H1 (cell line): ENCODE results near the gene OAT. TPM values are rescaled to one million over a fixed set of nuclear protein-coding genes. Genes with fewer than 3 reads are reported as not detected.
A peak's percentile ranks its signal among the peaks of the same experiment; 100 is the strongest.

Experiments
- CTCF ChIA-PET: fragments of 300-600 bp; sonication (Branson Sonifier 250); formaldehyde crosslinking; loops from one replicate; lab custom pipeline; 2021; ENCODE audit not compliant: partially characterized antibody; lab: Charles Lee
- POLR2A ChIA-PET: fragments of 300-600 bp; sonication (Branson Sonifier 250); formaldehyde crosslinking; loops from one replicate; lab custom pipeline; 2021; ENCODE audit warnings: inconsistent platforms; ENCODE audit not compliant: partially characterized antibody; lab: Charles Lee
- DNase-seq, 2 experiments: peaks; one replicate each; pipeline versions ENCODE4 v3.0.0 to v3.0.0-alpha.2; 2010 to 2022; ENCODE audit warnings: low spot score in 2 of 2, low read depth in 1 of 2, mixed read lengths in 1 of 2
- FAIRE-seq: peaks from 2 replicates; lab custom pipeline; 2011; peaks lifted over from hg19 to GRCh38; lab: Jason Lieb, UNC
- H2AFZ ChIP-seq: 2 replicates; pipeline ENCODE4 v1.8.1; 2012; ENCODE audit warnings: low read length, inconsistent platforms
- H2AK5ac ChIP-seq: 2 replicates; pipeline ENCODE4 v1.6.1; 2013; ENCODE audit warnings: low read depth, low read length
- H2BK120ac ChIP-seq: replicated peaks from 2 replicates; pipeline ENCODE3; 2013; ENCODE audit warnings: low read depth, low read length, inconsistent platforms
- H2BK12ac ChIP-seq: 2 replicates; pipeline ENCODE4 v1.6.1; 2013; ENCODE audit warnings: low read depth, low read length
- H2BK15ac ChIP-seq: 2 replicates; pipeline ENCODE4 v1.6.1; 2013; ENCODE audit warnings: low read length
- H2BK20ac ChIP-seq: 2 replicates; pipeline ENCODE4 v1.6.1; 2013; ENCODE audit warnings: low read length
- H2BK5ac ChIP-seq: 2 replicates; pipeline ENCODE4 v1.6.1; 2013; ENCODE audit warnings: low read depth, low read length
- H3K14ac ChIP-seq: 2 replicates; pipeline ENCODE4 v1.6.1; 2013; ENCODE audit warnings: inconsistent platforms; ENCODE audit not compliant: insufficient read length
- H3K18ac ChIP-seq: 2 replicates; pipeline ENCODE4 v1.6.1; 2013; ENCODE audit warnings: low read length; ENCODE audit errors: extremely low read depth
- H3K23ac ChIP-seq: 2 replicates; pipeline ENCODE4 v1.6.1; 2013; ENCODE audit warnings: inconsistent platforms; ENCODE audit not compliant: insufficient read length
- H3K23me2 ChIP-seq: 2 replicates; pipeline ENCODE4 v1.6.1; 2013; ENCODE audit warnings: low read depth, low read length
- H3K27ac ChIP-seq: 2 replicates; pipeline ENCODE4 v1.6.1; 2011; ENCODE audit warnings: low read depth, low read length, inconsistent platforms
- H3K27me3 ChIP-seq, 4 experiments: replicated peaks in 1 of 4; 1 replicate in 1 of 4; 2 replicates in 3 of 4; pipeline versions ENCODE4 v1.6.1 to v1.8.1; 2011 to 2013; ENCODE audit warnings: low read length in 3 of 4, mild to moderate bottlenecking in 3 of 4, inconsistent platforms in 2 of 4, mixed read lengths in 2 of 4, moderate library complexity in 1 of 4; ENCODE audit not compliant: control insufficient read depth in 3 of 4, insufficient read depth in 3 of 4; ENCODE audit errors: extremely low read depth in 1 of 4
- H3K36me3 ChIP-seq, 4 experiments: 2 replicates each; pipeline versions ENCODE4 v1.6.1 to v1.8.1; 2011 to 2013; ENCODE audit warnings: mild to moderate bottlenecking in 4 of 4, low read length in 3 of 4, moderate library complexity in 2 of 4, control low read depth in 1 of 4, inconsistent platforms in 1 of 4; ENCODE audit not compliant: insufficient read depth in 4 of 4, control insufficient read depth in 2 of 4
- H3K4ac ChIP-seq: replicated peaks from 2 replicates; pipeline ENCODE3; 2013; ENCODE audit warnings: low read length, low read depth, mixed read lengths, inconsistent platforms; ENCODE audit not compliant: insufficient read length
- H3K4me1 ChIP-seq, 4 experiments: replicated peaks in 1 of 4; 1 replicate in 1 of 4; 2 replicates in 3 of 4; pipeline versions ENCODE4 v1.6.1 to v1.8.1; 2011 to 2013; ENCODE audit warnings: low read length in 3 of 4, inconsistent platforms in 2 of 4, mixed read lengths in 1 of 4; ENCODE audit not compliant: insufficient read depth in 4 of 4, control insufficient read depth in 3 of 4
- H3K4me2 ChIP-seq, 2 experiments: 2 replicates each; pipeline versions ENCODE4 v1.6.1 to v1.8.1; 2011 to 2013; ENCODE audit warnings: low read depth in 2 of 2, low read length in 2 of 2, control low read depth in 1 of 2, inconsistent platforms in 1 of 2, mild to moderate bottlenecking in 1 of 2; ENCODE audit not compliant: insufficient read depth in 1 of 2
- H3K4me3 ChIP-seq, 4 experiments: fragments of 200-600, 300-600 bp in 1 of 4; sonication (generic), shearing (Covaris generic), sonication (Bioruptor Twin) in 1 of 4; 2 replicates each; pipeline versions ENCODE4 v1.5.1 to v1.8.1; 2011 to 2016; ENCODE audit warnings: low read length in 4 of 4, low read depth in 3 of 4, control low read depth in 2 of 4, inconsistent platforms in 2 of 4, mild to moderate bottlenecking in 2 of 4, mixed read lengths in 1 of 4, moderate library complexity in 1 of 4; ENCODE audit not compliant: insufficient read depth in 2 of 4; ENCODE audit errors: extremely low read depth in 1 of 4
- H3K56ac ChIP-seq: replicated peaks from 2 replicates; pipeline ENCODE3; 2013; ENCODE audit warnings: low read depth, mild to moderate bottlenecking, mixed read lengths, low read length, inconsistent platforms; ENCODE audit not compliant: insufficient read length
- H3K79me1 ChIP-seq: 2 replicates; pipeline ENCODE4 v1.6.1; 2013; ENCODE audit warnings: low read depth, low read length, control low read depth
- H3K79me2 ChIP-seq, 2 experiments: 2 replicates each; pipeline versions ENCODE4 v1.6.1 to v1.8.1; 2012 to 2013; ENCODE audit warnings: low read length in 2 of 2, mild to moderate bottlenecking in 2 of 2, inconsistent platforms in 1 of 2; ENCODE audit not compliant: insufficient read depth in 2 of 2, control insufficient read depth in 1 of 2
- H3K9ac ChIP-seq, 4 experiments: replicated peaks in 1 of 4; 1 replicate in 1 of 4; 2 replicates in 3 of 4; pipeline versions ENCODE4 v1.6.1 to v1.8.1; 2011 to 2013; ENCODE audit warnings: low read depth in 3 of 4, low read length in 3 of 4, control low read depth in 2 of 4, mild to moderate bottlenecking in 2 of 4, moderate library complexity in 2 of 4, inconsistent platforms in 1 of 4; ENCODE audit errors: extremely low read depth in 1 of 4
- H3K9me3 ChIP-seq, 2 experiments: 2 replicates each; pipeline versions ENCODE4 v1.6.1 to v1.8.1; 2012 to 2013; ENCODE audit warnings: mild to moderate bottlenecking in 2 of 2, moderate library complexity in 2 of 2, control low read depth in 1 of 2, inconsistent platforms in 1 of 2, low read depth in 1 of 2, low read length in 1 of 2, mixed read lengths in 1 of 2; ENCODE audit not compliant: insufficient read depth in 2 of 2
- H4K20me1 ChIP-seq, 2 experiments: replicated peaks in 1 of 2; 2 replicates each; pipeline versions ENCODE3 to v1.8.1; 2011 to 2013; ENCODE audit warnings: inconsistent platforms in 2 of 2, low read length in 2 of 2, mild to moderate bottlenecking in 1 of 2; ENCODE audit not compliant: insufficient read depth in 2 of 2, control insufficient read depth in 1 of 2
- H4K5ac ChIP-seq: 2 replicates; pipeline ENCODE4 v1.6.1; 2013; ENCODE audit warnings: low read length, low read depth, mixed read lengths, inconsistent platforms; ENCODE audit not compliant: insufficient read length
- H4K8ac ChIP-seq: 2 replicates; pipeline ENCODE4 v1.8.0; 2013; ENCODE audit warnings: mild to moderate bottlenecking, moderate library complexity, low read length, inconsistent platforms; ENCODE audit not compliant: insufficient read depth; ENCODE audit errors: extremely low read depth
- H4K91ac ChIP-seq: replicated peaks from 2 replicates; pipeline ENCODE3; 2013; ENCODE audit warnings: low read length, mixed read lengths, inconsistent platforms; ENCODE audit not compliant: insufficient read length
- CEBPB ChIP-seq: IDR thresholded peaks from 2 replicates; pipeline ENCODE4 v1.6.1; 2012; ENCODE audit warnings: low read depth, low read length
- GABPA ChIP-seq: IDR thresholded peaks from 2 replicates; pipeline ENCODE4 v1.6.1; 2011; ENCODE audit warnings: mild to moderate bottlenecking, low read length, moderate library complexity, borderline replicate concordance; ENCODE audit not compliant: insufficient read depth
- HDAC2 ChIP-seq, 2 experiments: fragments of 300-600 bp in 1 of 2; sonication (generic) in 1 of 2; IDR thresholded peaks; 2 replicates each; pipeline ENCODE4 v1.6.1; 2011 to 2012; ENCODE audit warnings: low read depth in 2 of 2, low read length in 2 of 2, mild to moderate bottlenecking in 2 of 2, moderate library complexity in 2 of 2, borderline replicate concordance in 1 of 2, inconsistent platforms in 1 of 2
- JUND ChIP-seq: IDR thresholded peaks from 2 replicates; pipeline ENCODE4 v1.6.1; 2011; ENCODE audit warnings: mild to moderate bottlenecking, improper control_type of control experiment, low read length
- MAFK ChIP-seq: IDR thresholded peaks from 2 replicates; pipeline ENCODE4 v1.6.1; 2012; ENCODE audit warnings: low read depth, mild to moderate bottlenecking, improper control_type of control experiment, low read length
- PHF8 ChIP-seq: fragments of 200-600 bp; sonication (generic); conservative IDR thresholded peaks from 2 replicates; pipeline ENCODE4 v1.7.1; 2012; ENCODE audit warnings: low read depth, mild to moderate bottlenecking, inconsistent platforms, low read length, moderate library complexity
- RNF2 ChIP-seq: fragments of 200-900, 300-1000 bp; sonication (generic); IDR thresholded peaks from 2 replicates; pipeline ENCODE4 v1.7.1; 2016; ENCODE audit warnings: borderline replicate concordance, low read depth, mild to moderate bottlenecking, antibody characterized with exemption, low read length; ENCODE audit not compliant: poor library complexity, severe bottlenecking; ENCODE audit errors: missing control alignments
- TAF1 ChIP-seq: IDR thresholded peaks from 2 replicates; pipeline ENCODE4 v1.6.1; 2011; ENCODE audit warnings: mild to moderate bottlenecking, low read depth, low read length
- TEAD4 ChIP-seq: IDR thresholded peaks from 2 replicates; pipeline ENCODE4 v1.6.1; 2012; ENCODE audit warnings: low read depth, low read length, inconsistent platforms, mixed read lengths
- WGBS, 2 experiments: shearing (Covaris generic) in 1 of 2; methylation state at CpG; one replicate each; pipeline versions ENCODE4 v1.1.6 to v1.1.7; 2013 to 2015; ENCODE audit warnings: low lambda C conversion rate in 2 of 2, mixed read lengths in 2 of 2, inconsistent platforms in 1 of 2, low coverage in 1 of 2, missing lambda C conversion rate in 1 of 2; ENCODE audit not compliant: insufficient replicate concordance in 2 of 2, insufficient coverage in 1 of 2, insufficient read length in 1 of 2; ENCODE audit errors: extremely low coverage in 1 of 2, missing lambda C conversion rate in 1 of 2; 5-methylcytosine and 5-hydroxymethylcytosine counted together
- polyA plus RNA-seq, 7 experiments: library from polyadenylated mRNA; depleted of rRNA in 3 of 7; stranded (reverse) in 5 of 7; unstranded in 2 of 7; fragments of >200 nt in 5 of 7; fragments of 200-250 nt in 2 of 7; gene quantifications; 1 replicate in 5 of 7; 2 replicates in 1 of 7; 4 replicates in 1 of 7; pipeline versions ENCODE4 v1.2.1 to v1.2.3, GENCODE V29; 2011 to 2013; ENCODE audit warnings: missing spikeins in 2 of 7, mixed read lengths in 2 of 7
- total RNA-seq: library from RNA; stranded (reverse); fragmentation: NEBNext Ultra II Directional; extraction: Animal tissue kit (Norgen Biotek cat#: 25700); gene quantifications from 2 replicates; pipeline ENCODE4 v1.2.1, GENCODE V29; 2021
- TF ChIP-seq, protein P1 (sequence below): IDR thresholded peaks from 2 replicates; pipeline ENCODE4 v1.6.1; 2011; ENCODE audit warnings: low read length, improper control_type of control experiment

The OAT gene
- total and polyA plus RNA-seq, 2 of the 8 experiments (the other 6 are each of a cell fraction or from before 2014, with no cell fraction given): 67.8 to 121 TPM

DNA sequence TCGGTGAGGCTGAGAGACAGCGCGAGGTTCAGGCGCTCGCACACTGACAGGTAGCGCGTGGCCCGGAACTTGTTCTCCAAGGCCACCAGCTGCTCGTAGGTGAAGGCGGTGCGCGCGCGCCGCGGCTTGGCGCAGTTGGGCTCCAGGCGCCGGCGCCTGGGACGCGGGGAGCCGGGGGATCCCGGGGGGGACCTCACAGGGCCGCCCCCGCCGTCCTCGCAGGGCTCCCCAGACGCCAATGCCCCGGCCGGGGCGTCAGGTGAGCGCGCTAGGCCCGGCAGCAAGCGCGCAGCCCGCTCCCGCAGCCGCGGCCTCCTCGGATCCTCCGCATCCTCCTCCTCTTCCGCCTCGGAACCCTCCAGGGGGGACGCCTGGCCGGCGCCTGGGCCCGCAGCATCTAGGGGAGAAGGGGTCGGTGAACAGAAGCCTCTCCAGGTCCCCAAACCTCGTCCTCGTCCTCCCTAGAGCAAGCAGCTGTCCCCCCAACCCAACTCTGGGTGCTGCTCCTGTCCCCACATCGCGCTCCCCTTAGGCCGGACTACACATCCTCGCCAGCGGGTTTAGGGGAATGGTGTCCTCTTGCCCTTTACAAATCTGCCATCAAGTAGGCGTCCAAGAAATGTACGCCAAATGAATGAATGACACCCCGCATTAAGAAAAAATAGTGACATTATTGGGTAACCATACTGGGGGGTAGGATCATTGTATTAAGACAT, 29.2 kb upstream of the OAT start:
- H4K20me1 ChIP-seq: peaks cover 0 to 15% of the 10 kb centered on the region in 2 experiments
- H4K91ac ChIP-seq: no peak overlapping the region
- peaks cover 1 to 50% (median 38%) of the 10 kb centered on the region in 4 experiments for H3K27me3 ChIP-seq
- no peaks in the 10 kb centered on the region for H3K9me3 ChIP-seq
- peak overlapping the region; percentile 37 for H3K14ac ChIP-seq
- peaks cover 0 to 2% (median 0%) of the 10 kb centered on the region in 4 experiments; a peak in 1 of 8 replicates for H3K36me3 ChIP-seq
- H3K23ac ChIP-seq: peak overlapping the region; percentile 4
- no peak overlapping the region for H2BK12ac ChIP-seq
- H3K27ac ChIP-seq: no peak overlapping the region
- H3K4me3 ChIP-seq: peak overlapping the region; percentile 33 to 72 (median 66)
- 5% methylated on average over 42 of the region's 60 CpGs; no CpG with 5 or more reads in 1 of the 2 experiments for WGBS, 2 experiments
- no peak overlapping the region for H2BK15ac ChIP-seq
- H3K79me1 ChIP-seq: no peaks in the 10 kb centered on the region
- H3K4ac ChIP-seq: peak overlapping the region; percentile 76
- H3K9ac ChIP-seq: no peak overlapping the region
- no peak overlapping the region for H3K18ac ChIP-seq
- H4K8ac ChIP-seq: no peak overlapping the region; the same call in 1 of the 2 replicates
- no peaks in the 10 kb centered on the region for H3K79me2 ChIP-seq
- H2AFZ ChIP-seq: no peak overlapping the region
- FAIRE-seq (no peak), DNase-seq (no peak)
- peak overlapping the region; percentile 95 to 96 for H3K4me2 ChIP-seq
- no peak overlapping the region for H2BK5ac ChIP-seq
- H3K56ac ChIP-seq: no peak overlapping the region
- POLR2A ChIA-PET: interaction anchor here (1.0 to 6.5 kb wide), 3 partner anchors 11 to 291 kb away, joined by 3 to 43 read pairs (median 3); partner anchors contain the start of gene OAT
- H2BK120ac ChIP-seq: no peak overlapping the region
- no peak overlapping the region for H4K5ac ChIP-seq
- no peak overlapping the region for H2AK5ac ChIP-seq
- H3K23me2 ChIP-seq: peaks cover 23% of the 10 kb centered on the region
- CTCF ChIA-PET: interaction anchor here (1.2 to 2.8 kb wide), 3 partner anchors 21 to 38 kb away, joined by 5 to 14 read pairs (median 5); no protein-coding TSS in a partner anchor
- peaks cover 11 to 26% (median 15%) of the 10 kb centered on the region in 4 experiments for H3K4me1 ChIP-seq
- H2BK20ac ChIP-seq: no peak overlapping the region
- no peak for TF ChIP-seq TEAD4
- TF ChIP-seq RNF2: no peak
- TF ChIP-seq HDAC2 (IDR thresholded peaks at IDR 0.05; ENCODE audit: borderline replicate concordance in 1 of 2, low read depth in 2 of 2, low read length in 2 of 2): 0 out of 4 replicates have a peak, but pooled peaks of 1 of the 2 experiments have one; percentile 9
- TF ChIP-seq TAF1: no peak
- TF ChIP-seq GABPA: 0 out of 2 replicates have a peak, but pooled peaks have one; percentile 50
- TF ChIP-seq CEBPB: no peak
- no peak for TF ChIP-seq PHF8
- TF ChIP-seq, protein P1, sequence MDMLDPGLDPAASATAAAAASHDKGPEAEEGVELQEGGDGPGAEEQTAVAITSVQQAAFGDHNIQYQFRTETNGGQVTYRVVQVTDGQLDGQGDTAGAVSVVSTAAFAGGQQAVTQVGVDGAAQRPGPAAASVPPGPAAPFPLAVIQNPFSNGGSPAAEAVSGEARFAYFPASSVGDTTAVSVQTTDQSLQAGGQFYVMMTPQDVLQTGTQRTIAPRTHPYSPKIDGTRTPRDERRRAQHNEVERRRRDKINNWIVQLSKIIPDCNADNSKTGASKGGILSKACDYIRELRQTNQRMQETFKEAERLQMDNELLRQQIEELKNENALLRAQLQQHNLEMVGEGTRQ: no peak
- TF ChIP-seq JUND: no peak
- TF ChIP-seq MAFK: no peak
